ENCODE measurements around the gene MDGA2.

The MDGA2 gene

GRCh38 chr14:47665337-47666134, 9.9 kb downstream of the MDGA2 start:
- DNase-seq (ENCODE audit: low spot score) = no peak
- in situ Hi-C loops (cut with MboI; ENCODE audit: low sequenced_read_pairs, unreplicated experiment) = no loop called here
- no peak for TF ChIP-seq CTCF (IDR thresholded peaks at IDR 0.05; ENCODE audit: borderline replicate concordance, control extremely low read depth, extremely low read depth, insufficient read depth, missing control alignments)

- DNase-seq (ENCODE audit: low spot score) = no peak
- no peak for TF ChIP-seq CTCF (IDR thresholded peaks at IDR 0.05; ENCODE audit: borderline replicate concordance, control extremely low read depth, extremely low read depth, insufficient read depth, missing control alignments)
- in situ Hi-C loops (cut with MboI; ENCODE audit: low sequenced_read_pairs, unreplicated experiment) = no loop called here
Observed at GRCh38 chr14:47662466-47662865, 12.9 kb downstream of the MDGA2 start.

- in situ Hi-C loops (cut with MboI; ENCODE audit: low sequenced_read_pairs, unreplicated experiment) = no loop called here
- no peak for DNase-seq (ENCODE audit: low spot score)
- TF ChIP-seq CTCF (IDR thresholded peaks at IDR 0.05; ENCODE audit: borderline replicate concordance, control extremely low read depth, extremely low read depth, insufficient read depth, missing control alignments) = no peak
Observed at GRCh38 chr14:47660158-47660557, 15.2 kb downstream of the MDGA2 start.

- DNase-seq (ENCODE audit: low spot score) = no peak
- no peak for TF ChIP-seq CTCF (IDR thresholded peaks at IDR 0.05; ENCODE audit: borderline replicate concordance, control extremely low read depth, extremely low read depth, insufficient read depth, missing control alignments)
- in situ Hi-C loops (cut with MboI; ENCODE audit: low sequenced_read_pairs, unreplicated experiment) = no loop called here
Observed at GRCh38 chr14:47658041-47658440, 17.4 kb downstream of the MDGA2 start.

- in situ Hi-C loops (cut with MboI; ENCODE audit: low sequenced_read_pairs, unreplicated experiment) = no loop called here
- no peak for TF ChIP-seq CTCF (IDR thresholded peaks at IDR 0.05; ENCODE audit: borderline replicate concordance, control extremely low read depth, extremely low read depth, insufficient read depth, missing control alignments)
- DNase-seq (ENCODE audit: low spot score) = no peak
Observed at GRCh38 chr14:47657143-47657542, 18.3 kb downstream of the MDGA2 start.

GRCh38 chr14:47651337-47651736, 24.1 kb downstream of the MDGA2 start:
- in situ Hi-C loops (cut with MboI; ENCODE audit: low sequenced_read_pairs, unreplicated experiment) = no loop called here
- no peak for DNase-seq (ENCODE audit: low spot score)
- no peak for TF ChIP-seq CTCF (IDR thresholded peaks at IDR 0.05; ENCODE audit: borderline replicate concordance, control extremely low read depth, extremely low read depth, insufficient read depth, missing control alignments)

Data from GM13976 (cell line).